ENCODE results near the gene LAPTM5.
A peak's percentile ranks its signal among the peaks of the same experiment; 100 is the strongest.
"Not testable (repeated sequence)": the region's sequence is repeated elsewhere in the genome, so short reads cannot be mapped to it uniquely, and the experiment has no call there.

Gene LAPTM5

DNA sequence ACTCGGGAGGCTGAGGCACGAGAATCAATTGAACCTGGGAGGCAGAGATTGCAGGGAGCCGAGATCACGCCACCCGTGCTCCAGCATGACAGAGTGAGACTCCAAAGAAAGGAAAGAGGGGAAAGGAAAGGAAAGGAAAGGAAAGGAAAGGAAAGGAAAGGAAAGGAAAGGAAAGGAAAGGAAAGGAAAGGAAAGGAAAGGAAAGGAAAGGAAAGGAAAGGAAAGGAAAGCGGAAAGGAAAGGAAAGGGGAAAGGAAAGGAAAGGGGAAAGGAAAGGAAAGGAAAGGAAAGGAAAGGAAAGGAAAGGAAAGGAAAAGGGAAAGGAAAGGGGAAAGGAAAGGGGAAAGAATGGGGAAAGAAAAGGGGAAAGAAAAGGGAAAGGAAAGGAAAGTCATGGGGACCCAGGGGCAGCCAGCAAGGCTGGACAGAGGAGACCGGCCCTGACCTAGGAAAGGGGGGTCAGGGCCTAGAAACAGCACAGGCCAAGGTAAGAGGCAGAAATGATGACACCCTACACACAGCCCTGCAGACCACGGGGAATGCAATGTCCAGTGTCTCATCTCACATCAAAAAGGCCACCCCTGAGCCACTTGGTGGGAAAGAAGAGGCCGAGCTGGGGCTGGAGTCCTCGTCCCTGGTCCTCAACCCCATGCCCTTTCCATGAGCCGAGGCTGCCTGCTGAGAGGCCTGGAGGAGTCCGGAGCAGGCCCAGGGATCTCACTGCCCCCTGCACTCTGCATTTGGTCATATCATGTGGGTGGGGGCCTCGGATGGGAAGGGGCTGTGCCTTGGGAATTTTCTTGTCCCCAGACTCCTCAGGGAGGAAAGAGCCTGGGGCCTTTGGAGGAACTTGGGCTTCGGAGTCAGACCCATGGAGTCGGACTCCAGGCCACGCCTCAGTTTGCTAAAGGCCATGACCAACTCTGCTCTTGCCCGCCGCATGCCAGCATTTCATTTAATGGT, 18.8 kb upstream of the LAPTM5 start:
- peak in 2 of 10 donors; percentile 70 to 75 for DNase-seq
- intact Hi-C loops (cut with DNase I): loop anchor here (10.0 kb wide), 1 partner anchor 1542 kb away; the partner anchor contains the start of genes MECR and PTPRU

DNA sequence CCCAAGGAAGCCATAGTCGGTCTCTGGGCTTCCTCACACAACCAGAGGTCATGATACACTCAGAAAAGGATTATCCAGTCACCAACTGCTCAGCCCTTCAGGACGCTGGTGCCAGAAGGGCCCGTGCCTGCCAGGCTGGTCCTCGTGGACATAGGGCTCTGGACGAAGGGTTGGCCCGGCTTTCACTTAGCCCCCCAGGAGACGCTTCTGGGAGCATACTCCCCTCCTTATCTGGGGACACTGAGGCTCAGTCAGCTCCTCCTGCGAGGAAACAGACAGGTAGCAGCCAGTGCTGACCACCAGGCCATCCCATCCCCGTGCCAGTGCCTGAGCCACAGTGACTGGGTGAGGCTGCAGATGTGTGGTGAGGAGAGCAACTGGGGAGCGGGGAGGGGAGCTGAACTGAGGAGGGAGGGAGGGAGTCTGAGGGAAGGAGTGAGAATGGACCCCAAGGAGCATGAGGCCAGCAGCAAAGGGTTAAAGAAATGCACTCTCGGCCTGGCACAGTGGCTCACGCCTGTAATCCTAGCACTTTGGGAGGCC, 17.9 kb upstream of the LAPTM5 start:
- intact Hi-C loops (cut with DNase I): loop anchor here (10.0 kb wide), 1 partner anchor 1541 kb away; the partner anchor contains the start of genes MECR and PTPRU
- peak in 3 of 10 donors; percentile 41 to 75 (median 48) for DNase-seq

DNA sequence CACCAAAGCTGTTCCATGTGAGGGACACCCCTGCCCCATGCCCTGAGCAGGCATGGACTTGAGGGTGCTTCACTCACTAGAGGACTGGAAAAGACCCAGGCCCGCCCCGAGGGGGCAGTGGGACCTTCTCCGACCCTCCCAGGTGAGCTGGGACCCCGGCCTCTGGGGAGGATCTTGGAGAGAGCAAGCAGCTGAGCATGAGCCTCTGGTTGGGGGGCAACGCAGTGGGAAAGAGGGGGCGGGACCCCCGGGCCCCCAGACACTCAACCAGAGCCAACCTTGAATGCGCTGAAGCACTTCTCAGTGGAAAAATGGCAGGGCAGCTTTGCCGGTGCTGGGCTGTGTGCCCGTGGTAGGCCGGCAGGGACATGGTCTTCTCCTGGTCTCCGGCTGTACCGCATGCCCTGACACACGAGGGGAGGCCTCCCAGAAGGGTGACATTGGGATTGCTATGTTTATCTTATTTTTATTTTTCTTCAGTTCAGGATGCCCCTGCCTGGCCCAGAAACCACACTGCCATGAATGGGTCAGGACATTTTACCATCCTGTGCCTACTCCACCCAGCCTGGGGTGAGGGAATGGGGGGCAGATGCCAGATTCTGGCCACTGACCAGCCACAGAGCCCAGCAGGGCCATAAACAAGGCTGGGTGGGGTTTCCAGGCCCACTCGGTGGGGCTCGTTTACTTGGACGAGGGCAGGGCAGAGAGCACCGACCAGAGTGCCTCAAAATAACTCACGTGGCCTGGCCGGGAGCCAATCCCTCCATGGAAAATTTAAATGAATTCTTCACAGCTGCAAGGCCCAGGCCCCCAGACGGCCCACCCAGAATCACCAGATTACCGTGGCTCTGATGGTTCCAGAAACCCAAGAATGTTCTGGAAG, 17.2 kb upstream of the LAPTM5 start:
- intact Hi-C loops (cut with DNase I): loop anchor here (10.0 kb wide), 1 partner anchor 1540 kb away; the partner anchor contains the start of genes MECR and PTPRU
- peak in 3 of 10 donors; percentile 54 to 74 (median 63) for DNase-seq

DNA sequence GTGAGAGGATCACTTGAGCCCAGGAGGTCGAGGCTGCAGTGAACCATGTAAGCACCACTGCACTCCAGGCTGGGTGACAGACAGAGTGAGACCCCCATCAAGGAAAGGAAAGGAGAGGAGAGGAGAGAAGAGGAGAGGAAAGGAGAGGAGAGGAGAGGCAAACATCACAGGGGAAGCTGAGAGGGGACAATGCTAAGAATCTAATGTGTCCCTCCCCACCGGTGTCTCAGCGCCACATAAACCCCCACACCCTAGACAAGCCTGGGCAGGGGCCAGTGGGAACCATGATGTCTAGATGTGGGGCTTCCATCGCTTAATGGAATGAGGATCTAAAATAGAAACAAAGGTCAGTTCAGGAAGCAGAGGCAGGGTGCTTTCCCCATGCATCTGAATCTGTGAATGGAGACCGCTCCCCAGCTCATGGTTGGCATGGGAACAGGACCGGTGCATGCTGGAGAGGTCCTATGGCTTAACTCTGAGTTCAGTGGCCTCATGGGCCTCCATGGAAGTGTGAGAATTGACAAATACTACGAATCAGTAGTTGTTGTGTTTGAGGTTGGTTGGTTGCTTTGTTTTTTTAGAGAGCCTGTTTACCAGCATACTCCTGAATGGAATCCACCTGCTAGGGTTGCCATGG, 16.3 kb upstream of the LAPTM5 start:
- intact Hi-C loops (cut with DNase I): loop anchor here (10.0 kb wide), 1 partner anchor 1539 kb away; the partner anchor contains the start of genes MECR and PTPRU

DNA sequence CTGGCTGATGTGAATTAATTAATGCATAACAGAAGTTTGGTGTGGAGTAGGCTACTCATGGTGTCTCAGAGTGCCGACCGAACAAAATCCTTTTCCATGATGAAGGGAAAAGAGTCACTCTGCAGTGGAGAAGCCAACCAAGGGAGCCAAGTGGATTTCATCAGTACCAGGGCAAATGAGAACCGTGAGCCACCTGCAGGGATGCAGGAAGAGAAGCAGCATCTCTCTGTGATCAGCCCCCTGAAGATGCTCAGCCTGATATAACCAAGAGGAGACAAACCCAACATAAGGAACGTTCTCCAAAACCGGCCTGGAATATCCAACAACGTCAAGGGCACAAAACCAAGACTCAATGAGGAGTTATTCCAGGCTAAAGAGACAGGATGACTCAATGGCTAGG, 13.4 kb upstream of the LAPTM5 start:
- DNase-seq: no peak
- intact Hi-C loops (cut with DNase I): loop anchor here (10.0 kb wide), 1 partner anchor 1536 kb away; the partner anchor contains the start of genes MECR and PTPRU

More for the DNA sequence above, 16.3 kb upstream of the LAPTM5 start:
- DNase-seq: peak in 2 of 10 donors; percentile 17 to 41

DNA sequence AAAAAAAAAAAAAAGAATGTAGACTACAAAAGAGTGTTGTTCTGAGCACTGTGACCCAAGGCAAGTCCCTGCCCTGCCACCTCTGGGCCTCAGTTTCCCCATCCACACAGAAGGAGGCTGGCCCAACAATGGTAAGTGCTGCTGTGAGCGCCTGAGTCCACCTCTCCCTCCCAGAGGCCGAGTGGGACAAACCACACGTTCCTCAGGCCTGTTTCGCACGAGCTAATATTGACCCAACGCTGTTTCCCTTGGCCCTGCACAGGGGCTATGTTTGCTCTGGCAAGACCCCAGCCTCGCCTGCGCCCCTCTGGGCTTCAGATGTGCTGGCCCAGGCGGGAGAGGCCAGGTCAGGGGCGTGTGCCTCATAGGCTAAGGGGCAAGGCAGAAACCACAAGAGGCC, 12.6 kb upstream of the LAPTM5 start:
- intact Hi-C loops (cut with DNase I): loop anchor here (10.0 kb wide), 1 partner anchor 1535 kb away; the partner anchor contains the start of genes MECR and PTPRU
- peak in 2 of 10 donors; percentile 59 to 67 for DNase-seq

DNA sequence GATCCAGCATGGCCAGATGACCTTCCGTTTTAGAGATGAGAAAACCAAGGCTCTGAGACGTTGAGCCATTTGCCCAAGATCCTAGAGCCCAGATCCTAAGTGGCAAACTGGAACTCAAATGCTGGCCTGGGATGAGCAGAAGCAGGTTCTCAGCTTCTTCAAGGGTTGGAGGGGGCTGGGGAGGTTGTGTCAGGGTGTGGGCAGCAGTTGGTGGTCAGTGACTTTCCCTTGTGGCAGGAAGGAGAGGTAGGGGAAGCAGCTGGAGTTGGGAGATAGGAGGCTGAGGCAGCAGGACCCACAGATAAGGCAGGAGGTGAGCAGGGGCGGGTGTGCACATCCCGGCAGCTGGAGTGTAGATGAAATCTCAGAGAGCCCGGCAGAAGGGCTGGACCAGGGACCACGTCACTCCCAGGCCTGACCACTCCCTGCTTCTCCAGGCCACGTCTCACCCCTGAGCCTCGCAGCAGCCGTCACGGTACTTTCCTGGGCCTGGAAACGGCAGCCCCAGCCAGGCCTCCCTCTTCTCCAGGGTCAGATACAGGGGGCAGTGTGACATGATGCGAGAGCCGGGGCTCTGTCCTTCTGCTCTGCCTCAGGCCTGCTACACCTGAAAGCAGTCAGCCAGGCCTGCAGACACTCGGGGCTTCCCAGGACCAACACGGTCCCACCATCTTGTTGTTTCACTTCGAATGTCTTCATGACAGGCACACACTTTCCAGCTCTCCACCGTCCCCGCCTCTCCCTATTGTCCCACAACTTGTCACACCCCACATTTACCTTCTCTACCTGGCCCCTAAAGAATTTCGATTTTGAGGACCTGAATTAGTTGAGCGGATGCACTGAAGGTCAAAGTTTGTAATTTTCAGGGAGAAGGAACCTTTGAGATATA, 11.5 kb upstream of the LAPTM5 start:
- intact Hi-C loops (cut with DNase I): no loop called here
- DNase-seq: peak in 3 of 10 donors; percentile 16 to 76 (median 22)

DNA sequence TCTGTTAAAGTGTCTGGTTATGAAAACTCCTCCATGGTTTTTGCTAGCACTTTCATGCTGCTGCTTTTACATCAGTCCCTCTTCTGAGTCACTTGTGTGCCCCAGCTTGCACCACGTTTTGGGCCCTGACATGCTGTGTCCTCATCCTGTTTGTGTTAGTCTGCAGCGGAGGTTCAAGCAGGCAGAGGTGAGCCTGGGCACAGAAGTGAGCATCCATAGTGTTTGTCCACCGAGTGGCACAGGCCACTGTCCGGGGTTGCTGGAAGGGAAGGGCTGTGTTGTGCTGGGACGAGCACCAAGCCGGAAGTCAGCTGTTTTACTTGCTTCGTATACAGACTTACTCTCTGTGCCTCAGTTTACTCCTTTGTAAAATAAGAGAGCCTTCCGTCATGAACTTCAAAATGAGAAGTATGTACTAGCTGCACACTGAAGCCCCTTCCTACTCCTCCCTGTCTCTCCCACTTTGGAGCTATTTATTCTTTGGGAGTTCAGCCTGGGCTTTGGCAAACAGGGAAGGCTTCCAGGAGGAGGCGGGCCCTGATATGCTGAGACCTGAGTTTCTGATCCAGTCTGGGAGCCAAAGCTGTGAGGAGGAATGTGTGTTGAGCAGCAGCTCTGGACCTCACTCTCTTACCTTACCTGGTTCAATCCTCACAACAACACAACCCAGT, 10.7 kb upstream of the LAPTM5 start:
- intact Hi-C loops (cut with DNase I): no loop called here

DNA sequence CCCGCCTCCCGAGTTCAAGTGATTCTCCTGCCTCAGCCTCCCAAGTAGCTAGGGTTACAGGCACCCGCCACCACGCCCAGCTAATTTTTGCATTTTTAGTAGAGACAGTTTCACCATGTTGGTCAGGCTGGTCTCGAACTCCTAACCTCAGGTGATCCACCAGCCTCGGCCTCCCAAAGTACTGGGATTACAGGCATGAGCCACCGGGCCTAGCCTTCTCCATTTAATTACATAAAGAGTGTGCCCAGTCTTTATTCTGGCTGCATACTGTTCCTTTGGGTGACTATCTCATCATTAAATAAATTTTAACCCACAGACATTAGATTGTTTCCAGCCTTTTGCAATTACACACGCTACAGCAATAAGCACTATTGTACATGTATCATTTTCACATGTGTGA, 9.4 kb upstream of the LAPTM5 start:
- peak in 3 of 10 donors; percentile 9 to 23 (median 12) for DNase-seq
- intact Hi-C loops (cut with DNase I): not testable (repeated sequence)

More for the DNA sequence above, 10.7 kb upstream of the LAPTM5 start:
- DNase-seq: peak in 2 of 10 donors; percentile 29 to 31

DNA sequence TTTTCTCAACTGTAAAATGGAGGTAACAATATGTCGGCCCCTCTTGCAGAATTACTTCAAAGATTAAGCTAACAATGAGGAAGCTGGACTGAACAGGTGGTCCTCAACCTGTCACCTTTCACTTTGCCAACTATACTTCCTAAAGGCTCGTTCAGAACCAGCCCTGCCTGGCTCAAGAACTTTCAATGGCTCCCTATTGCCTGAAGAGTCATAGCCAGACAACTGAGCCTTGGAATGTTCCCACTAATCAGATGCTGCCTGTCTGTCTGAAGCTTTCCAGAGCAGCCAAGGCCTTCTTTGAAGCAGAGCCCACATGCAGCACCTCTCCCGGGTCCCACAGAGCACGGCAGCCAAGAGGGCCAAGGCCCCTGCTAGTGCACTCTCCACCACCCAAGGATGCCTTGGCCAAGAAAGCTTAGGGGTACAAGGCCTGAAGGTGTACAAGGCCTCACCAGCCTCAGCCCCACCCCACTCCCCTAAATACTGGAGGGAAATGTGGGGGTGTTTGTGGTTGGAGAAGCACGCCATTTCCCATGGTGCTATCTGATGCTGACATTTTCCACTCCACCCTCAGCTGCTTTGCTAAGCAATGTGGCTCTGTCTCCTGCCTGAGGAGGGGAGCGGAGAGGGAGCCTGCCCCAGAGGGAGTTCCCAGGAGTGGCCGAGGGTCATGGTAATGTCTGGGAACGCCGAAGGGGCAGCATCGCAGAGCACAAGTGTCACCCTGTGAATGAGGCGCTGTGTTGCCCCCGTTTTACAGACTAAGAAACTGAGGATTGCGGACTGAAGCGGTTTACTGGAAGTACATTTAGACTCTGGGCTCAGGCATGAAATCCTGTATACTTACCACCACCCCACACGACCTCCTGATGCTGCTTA, 8.2 kb upstream of the LAPTM5 start:
- peak in 1 of 10 donors; percentile 24 for DNase-seq
- intact Hi-C loops (cut with DNase I): no loop called here

DNA sequence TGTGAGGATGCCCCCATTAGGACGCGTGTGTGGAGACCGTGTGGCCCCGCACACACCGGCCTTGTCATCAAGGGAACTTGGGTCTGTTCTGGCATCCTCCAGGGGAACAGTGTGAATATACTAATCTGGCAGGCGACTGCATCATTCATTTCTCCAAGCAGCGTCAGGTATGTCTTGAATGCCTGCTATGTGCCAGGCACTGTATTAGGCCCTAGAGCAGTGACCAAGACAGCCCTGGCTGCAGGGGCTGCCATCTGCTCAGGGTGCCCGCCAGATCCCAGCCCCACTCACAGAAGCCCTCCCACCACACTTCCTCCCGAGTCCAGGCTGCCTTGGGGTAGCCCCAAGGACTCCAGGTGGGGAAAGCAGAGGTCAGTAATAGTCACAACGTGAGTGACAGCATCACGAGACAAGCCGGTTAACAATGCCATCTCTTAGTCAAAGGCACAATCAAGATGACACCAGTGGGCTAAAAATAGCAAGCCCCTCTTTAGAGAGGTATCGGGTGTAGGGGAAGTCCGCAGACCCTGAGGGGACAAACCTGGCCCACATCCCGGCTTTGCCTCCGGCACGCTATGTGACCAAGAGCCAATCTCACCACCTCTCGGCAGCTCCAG, 7.5 kb upstream of the LAPTM5 start:
- intact Hi-C loops (cut with DNase I): no loop called here

DNA sequence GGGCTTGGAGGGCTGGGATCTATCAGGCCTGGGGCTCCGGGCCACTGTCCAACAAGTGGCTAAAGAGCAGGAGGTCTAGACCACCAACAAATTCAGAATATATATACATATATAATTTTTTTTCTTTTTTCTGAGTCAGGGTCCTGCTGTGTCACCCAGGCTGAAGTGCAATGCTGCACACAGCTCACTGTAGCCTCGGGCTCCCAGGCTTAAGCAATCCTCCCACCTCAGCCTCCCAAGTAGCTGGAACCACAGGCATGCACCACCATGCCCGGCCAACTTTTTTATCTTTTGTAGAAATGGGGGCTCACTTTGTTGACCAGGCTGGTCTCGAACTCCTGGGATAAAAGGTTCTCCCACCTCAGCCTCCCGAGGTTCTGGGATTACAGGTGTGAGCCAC, 6.8 kb upstream of the LAPTM5 start:
- DNase-seq: peak in 1 of 10 donors; percentile 30
- intact Hi-C loops (cut with DNase I): no loop called here

More for the DNA sequence above, 7.5 kb upstream of the LAPTM5 start:
- peak in 1 of 10 donors; percentile 28 for DNase-seq

DNA sequence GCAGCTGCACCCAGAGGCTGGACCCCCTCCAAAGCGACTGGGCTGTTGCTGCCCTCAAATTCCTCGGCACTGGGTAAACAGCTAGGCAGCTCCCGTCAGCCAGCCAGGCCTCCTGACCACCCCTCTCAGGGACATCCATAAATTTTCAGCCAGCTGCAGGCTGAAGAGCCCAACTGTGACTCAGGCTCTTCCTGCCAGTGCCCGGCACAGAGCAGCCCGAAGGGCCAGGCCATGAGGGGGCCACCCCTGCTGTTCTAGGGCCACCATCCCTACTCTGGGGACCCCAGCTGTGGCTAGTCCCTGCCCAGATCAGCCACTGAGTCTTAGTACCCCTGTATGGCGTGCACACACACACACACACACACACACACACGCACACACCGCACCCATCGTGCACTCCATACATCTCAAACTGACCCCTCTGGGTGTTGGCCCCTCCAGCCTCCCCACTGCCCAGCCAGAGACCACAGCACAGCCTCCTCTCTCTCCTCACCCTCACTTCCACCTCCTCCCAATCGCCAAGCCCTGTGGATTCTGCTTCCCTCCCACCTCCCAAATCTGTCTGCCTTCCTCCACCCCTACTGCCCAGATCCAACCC, 6.2 kb upstream of the LAPTM5 start:
- intact Hi-C loops (cut with DNase I): no loop called here
- DNase-seq: peak in 5 of 10 donors; percentile 54 to 94 (median 67)

DNA sequence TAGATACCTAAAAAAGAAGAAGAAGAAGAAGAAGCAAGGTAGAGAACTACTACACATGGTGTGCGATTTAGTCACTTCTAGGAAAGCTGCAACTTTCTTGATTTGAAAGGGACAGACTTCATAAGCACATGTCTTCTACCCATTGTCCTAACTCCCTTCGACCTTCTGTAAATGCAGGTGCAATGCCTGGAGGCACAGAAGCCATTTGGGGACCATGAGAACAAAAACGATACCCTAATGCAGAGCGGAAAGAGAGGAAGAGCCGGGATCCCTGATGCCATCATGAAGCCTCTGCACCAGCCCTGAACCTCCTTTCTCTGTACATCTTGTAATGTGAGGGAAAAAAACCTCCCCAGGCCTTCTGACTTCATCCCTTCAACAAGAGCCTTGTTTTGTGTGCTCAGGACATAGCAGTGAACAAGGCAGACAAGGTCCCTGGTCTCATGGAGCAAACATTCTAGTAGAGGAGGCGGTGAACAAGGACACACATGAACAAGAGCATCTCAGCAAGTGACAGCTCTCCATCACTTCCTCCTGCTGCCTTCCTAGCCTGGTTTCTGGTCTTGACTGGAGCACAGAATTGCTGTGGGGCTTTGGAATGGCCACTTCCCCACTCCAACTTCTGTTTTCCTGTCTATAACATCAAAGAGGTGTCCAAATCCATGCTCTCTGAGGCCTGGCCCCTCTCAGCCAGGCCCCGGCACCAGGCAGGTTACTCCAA, 5.5 kb upstream of the LAPTM5 start:
- no peak for DNase-seq
- intact Hi-C loops (cut with DNase I): no loop called here

DNA sequence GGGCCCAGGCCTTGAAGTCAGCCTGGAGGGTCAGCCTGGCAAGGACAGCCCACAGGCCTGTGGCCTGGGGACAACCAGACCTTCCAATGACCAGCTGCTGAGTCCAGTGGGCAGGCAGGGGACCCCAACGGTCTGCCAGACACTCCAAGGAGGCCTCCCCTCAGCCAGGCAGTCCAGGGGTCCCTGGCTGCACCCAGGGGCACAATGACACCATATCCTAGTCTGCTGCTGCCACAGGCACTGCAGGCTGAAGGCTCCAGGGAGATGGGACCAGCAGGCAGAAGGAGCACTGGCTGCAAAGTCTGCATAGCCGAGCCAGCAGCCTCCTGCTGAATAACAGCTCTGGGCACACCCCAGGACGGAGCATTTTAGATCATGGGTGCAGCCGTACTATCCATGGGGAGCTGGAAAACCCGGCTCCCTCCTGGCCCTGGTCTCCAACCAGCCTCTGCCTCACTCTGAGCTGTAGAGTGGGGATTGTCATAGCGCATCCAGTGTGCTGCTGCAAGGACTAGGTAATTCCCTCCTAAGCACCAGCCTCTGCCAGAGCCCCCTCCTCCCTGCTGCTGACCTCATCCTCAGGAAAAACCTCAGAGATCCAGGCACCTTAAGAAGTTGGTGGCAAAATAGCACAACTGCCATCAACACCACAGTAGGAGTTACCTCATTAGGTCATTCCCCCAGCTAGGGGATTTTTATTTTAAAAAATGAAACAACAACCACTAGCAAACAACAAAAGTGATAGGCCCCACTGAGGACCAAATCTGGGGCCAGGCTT, 4.8 kb upstream of the LAPTM5 start:
- intact Hi-C loops (cut with DNase I): no loop called here
- peak in 1 of 10 donors; percentile 45 for DNase-seq

Data from posterior cingulate gyrus (tissue), 11 donors.